Measurements from ENCODE around the gene REPIN1.

REPIN1 gene

GRCh38 chr7:150396426-150396825 is 27.8 kb downstream of the REPIN1 start:
- DNase-seq (ENCODE audit: low spot score), result no peak

DNA sequence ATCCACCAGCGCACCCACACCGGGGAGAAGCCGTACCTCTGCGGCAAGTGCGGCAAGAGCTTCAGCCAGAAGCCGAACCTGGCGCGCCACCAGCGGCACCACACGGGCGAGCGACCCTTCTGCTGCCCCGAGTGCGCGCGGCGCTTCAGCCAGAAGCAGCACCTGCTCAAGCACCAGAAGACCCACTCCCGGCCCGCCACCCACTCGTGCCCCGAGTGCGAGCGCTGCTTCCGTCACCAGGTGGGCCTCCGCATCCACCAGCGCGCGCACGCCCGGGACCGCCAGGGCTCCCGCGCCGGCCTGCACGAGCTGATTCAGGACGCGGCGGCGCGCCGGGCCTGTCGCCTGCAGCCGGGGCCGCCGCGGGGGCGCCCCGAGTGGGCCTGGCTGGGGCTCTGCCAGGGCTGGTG is 28.2 kb downstream of the REPIN1 start:
- no peak for DNase-seq (ENCODE audit: low spot score)

DNA sequence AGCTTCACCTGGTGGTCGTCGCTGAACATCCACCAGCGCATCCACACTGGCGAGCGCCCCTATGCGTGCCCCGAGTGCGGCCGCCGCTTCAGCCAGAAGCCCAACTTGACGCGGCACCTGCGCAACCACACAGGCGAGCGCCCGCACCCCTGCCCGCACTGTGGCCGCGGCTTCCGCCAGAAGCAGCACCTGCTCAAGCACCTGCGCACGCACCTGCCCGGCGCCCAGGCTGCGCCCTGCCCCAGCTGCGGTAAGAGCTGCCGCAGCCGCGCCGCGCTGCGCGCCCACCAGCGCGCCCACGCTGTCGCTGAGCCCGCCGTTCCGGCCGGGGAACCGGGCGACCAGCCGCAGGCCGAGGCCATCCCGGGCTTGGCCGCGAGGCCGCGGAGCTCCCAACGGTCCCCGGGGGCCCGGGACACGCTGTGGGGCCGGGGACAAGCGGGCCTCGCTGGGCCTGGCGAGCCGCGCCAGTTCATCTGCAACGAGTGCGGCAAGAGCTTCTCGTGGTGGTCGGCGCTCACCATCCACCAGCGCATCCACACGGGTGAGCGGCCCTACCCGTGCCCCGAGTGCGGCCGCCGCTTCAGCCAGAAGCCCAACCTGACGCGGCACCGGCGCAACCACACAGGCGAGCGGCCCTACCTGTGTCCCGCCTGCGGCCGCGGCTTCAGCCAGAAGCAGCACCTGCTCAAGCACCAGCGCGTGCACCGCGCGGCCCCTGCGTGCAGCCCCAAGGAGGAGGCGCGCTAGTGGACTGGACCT is 28.9 kb downstream of the REPIN1 start:
- no peak for DNase-seq (ENCODE audit: low spot score)

- DNase-seq (ENCODE audit: low spot score), result no peak
These were observed 29.7 kb downstream of the REPIN1 start for GRCh38 chr7:150398108-150398964.

- no peak for DNase-seq (ENCODE audit: low spot score)
These were observed 30.3 kb downstream of the REPIN1 start for GRCh38 chr7:150398965-150399320.

GRCh38 chr7:150399421-150400007 is 30.9 kb downstream of the REPIN1 start:
- no peak for DNase-seq (ENCODE audit: low spot score)

- peak; percentile 43 for DNase-seq (ENCODE audit: low spot score)
These were observed 31.6 kb downstream of the REPIN1 start for GRCh38 chr7:150400008-150400787.

GRCh38 chr7:150400788-150401423 is 32.3 kb downstream of the REPIN1 start:
- no peak for DNase-seq (ENCODE audit: low spot score)

DNA sequence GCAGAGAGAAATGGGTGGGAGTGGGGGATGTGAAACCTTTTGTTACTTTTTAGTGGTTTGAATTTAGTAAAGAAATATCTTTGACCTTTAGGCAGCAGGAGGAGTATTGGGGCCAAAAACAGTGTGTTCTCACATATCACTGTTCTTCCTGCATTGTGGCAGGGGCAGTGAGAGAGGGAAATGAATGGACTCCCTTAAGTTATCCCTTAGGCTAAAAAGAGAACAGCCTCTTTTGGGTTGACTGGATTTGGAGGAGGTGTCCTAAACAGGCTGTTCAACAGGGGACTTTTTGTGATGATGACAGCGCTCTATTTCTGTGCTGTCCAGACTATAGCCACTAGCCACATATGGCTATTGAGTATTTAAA is 32.8 kb downstream of the REPIN1 start:
- no peak for DNase-seq (ENCODE audit: low spot score)

DNA sequence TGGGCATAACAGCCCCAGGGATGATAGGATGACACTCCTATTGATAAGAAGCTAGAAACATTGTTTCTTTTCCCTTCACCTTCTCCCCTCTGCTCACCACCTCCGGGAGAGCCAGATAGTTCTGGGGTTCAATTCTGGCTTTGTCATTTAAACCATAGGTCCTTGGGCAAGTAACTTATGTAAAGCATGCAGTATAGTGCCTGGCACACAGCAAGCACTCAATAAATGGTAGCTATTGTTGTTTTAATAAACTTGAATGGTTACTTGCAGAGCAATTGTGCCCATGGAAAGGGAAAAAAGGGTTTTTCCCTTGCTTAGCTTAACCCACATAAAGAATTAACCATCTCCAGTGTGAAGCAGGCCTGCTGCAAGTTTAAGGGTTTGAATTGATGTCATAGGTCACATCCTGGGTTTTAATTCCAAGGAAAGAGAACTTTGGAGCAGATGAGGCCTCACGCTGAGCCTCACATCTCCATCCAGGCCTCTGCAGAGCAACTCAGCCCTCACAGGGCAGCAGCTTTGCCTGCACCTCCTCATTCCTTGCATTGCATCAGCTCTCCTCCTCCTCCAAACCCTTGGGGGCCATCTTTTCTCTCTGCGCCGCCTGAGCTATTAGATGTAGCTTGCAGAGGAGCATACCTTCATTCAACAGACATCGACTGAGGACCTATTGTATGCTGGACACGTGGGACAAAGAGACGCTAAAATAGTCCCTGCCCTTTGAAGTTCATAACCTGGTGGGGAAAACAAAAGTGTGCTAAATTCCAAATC is 33.4 kb downstream of the REPIN1 start:
- DNase-seq (ENCODE audit: low spot score), result no peak

DNA sequence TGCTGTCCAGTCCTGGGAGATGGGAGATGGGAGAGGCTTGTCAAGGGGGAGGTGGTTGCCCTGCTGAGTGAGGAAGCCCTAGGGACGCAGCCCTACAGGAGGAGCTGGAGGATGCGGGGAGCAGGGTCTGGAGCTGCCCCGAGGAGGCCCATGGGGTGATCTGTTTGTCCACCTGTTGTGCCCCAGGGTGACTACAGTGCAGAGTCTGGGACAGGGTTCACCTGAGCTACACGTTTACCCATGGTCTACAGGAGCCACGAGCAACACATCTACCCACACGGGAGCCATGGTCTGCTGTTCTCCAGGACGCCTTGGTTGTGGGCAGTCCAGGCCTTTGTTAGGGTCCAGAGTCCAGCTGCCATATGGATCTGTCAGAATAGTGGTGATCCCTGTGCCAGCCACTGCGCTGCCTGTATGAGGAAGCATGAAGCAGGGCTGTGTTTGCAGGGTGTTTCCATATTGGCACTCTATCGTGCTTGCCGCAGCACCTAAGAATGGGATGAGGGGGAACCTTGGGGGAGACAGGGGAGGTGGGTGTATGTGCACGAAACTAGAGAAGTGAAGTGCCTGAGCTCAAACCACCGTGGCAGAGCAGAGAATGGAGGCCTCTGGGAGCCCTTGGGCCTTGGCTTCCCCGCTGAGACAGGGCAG is 34.2 kb downstream of the REPIN1 start:
- DNase-seq (ENCODE audit: low spot score), result no peak

- DNase-seq (ENCODE audit: low spot score), result no peak
These were observed 35.0 kb downstream of the REPIN1 start for GRCh38 chr7:150403376-150404171.

GRCh38 chr7:150404172-150404804 is 35.7 kb downstream of the REPIN1 start:
- DNase-seq (ENCODE audit: low spot score), result no peak

GRCh38 chr7:150404805-150405583 is 36.4 kb downstream of the REPIN1 start:
- DNase-seq (ENCODE audit: low spot score), result peak; percentile 93

DNA sequence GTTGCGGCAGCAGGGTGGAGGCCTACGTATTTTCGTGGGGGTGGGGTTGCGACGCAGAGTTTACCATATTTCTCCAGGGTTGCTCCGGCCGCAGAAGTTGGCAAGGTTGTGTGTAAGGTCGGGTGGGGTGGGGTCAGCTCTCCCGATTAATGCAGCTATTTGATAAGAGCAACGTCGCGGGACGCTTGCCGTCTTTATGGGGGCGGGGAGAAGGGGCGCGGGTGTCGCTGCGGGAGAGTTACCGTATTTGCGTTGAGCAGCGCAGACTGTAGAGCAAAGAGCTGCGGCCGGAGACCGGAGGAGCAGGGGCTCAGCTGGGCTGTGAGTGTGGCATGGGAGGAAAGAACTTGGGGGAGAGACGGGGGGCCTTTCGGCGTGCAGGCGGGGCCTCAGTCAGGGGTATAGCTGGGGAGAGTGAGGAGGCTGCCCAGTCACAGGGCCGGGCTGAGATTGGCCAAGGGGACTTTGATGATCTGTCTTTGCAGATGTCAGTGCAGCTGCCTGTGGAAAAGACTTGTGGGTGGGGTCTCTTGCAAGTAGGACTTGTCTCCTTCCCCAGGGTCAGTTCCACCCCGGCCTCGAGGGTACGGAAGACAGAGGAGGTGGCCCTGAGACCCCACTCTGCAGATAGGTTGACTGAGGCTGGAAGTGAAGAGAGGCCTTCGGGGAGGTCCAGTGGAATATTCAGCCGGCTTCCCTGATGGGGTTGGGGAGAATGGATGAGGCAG is 37.1 kb downstream of the REPIN1 start:
- DNase-seq (ENCODE audit: low spot score), result peak; percentile 41

- no peak for DNase-seq (ENCODE audit: low spot score)
These were observed 37.6 kb downstream of the REPIN1 start for GRCh38 chr7:150406312-150406566.

- DNase-seq (ENCODE audit: low spot score), result no peak
These were observed 38.2 kb downstream of the REPIN1 start for GRCh38 chr7:150406567-150407421.

Data from AG08395 (cell line).